GM13977 (cell line): ENCODE data around the gene KCNH1.

Experiments
- DNase-seq: peaks from one replicate; pipeline ENCODE4 v3.0.0; 2012; ENCODE audit warnings: low spot score
- in situ Hi-C: fragments of 300-500 bp; cut with MboI; formaldehyde crosslinking; loops from one replicate; pipeline ENCODE4 v1.12.0; 2022; ENCODE audit warnings: low sequenced_read_pairs, low pct_unique_long_range_greater_than_20kb, mixed read lengths, inconsistent platforms; ENCODE audit not compliant: unreplicated experiment
- TF ChIP-seq, protein P1 (sequence below): IDR thresholded peaks from 2 replicates; pipeline ENCODE4 v1.5.1; 2012; ENCODE audit warnings: mild to moderate bottlenecking, control low read depth; ENCODE audit not compliant: insufficient read depth; ENCODE audit errors: extremely low read depth, missing control alignments

The KCNH1 gene

DNA sequence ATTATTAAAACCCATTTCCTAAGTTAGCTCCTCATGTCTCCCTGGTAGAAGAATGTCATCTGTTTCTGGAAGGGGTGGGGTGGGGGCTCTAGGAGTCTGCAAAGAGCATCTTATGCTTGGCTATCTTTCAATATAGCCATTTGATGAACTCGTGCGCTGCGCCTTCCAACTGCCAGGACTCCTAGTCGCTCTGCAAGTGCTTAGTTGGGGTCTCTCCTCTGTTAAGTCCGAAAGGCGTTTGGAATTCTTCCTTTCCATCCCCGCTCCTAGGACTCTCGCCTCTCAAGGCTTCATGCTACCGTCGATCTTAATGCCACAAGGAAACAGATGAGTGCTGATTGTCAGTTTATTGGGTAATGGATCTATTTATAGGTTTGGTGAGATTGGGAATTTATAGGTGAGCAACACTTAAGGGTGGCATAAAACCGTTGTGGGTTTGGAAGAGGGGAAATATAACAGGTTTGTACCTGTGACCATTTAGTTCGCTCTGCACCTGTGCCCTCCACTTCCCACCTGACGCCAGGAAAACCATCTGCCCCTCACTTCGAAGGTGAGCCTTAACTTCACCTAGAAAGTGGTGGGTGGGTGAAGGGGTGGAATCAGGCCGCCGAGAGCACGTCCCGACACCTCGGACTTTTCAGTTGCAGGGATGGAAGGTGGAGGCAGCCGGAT lies 1.1 kb downstream of the KCNH1 start:
- TF ChIP-seq, protein P1, sequence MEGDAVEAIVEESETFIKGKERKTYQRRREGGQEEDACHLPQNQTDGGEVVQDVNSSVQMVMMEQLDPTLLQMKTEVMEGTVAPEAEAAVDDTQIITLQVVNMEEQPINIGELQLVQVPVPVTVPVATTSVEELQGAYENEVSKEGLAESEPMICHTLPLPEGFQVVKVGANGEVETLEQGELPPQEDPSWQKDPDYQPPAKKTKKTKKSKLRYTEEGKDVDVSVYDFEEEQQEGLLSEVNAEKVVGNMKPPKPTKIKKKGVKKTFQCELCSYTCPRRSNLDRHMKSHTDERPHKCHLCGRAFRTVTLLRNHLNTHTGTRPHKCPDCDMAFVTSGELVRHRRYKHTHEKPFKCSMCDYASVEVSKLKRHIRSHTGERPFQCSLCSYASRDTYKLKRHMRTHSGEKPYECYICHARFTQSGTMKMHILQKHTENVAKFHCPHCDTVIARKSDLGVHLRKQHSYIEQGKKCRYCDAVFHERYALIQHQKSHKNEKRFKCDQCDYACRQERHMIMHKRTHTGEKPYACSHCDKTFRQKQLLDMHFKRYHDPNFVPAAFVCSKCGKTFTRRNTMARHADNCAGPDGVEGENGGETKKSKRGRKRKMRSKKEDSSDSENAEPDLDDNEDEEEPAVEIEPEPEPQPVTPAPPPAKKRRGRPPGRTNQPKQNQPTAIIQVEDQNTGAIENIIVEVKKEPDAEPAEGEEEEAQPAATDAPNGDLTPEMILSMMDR, result no peak
- in situ Hi-C loops, result loop anchor here (25.0 kb wide), 2 partner anchors 546 to 721 kb away; no protein-coding TSS in a partner anchor
- DNase-seq, result no peak

DNA sequence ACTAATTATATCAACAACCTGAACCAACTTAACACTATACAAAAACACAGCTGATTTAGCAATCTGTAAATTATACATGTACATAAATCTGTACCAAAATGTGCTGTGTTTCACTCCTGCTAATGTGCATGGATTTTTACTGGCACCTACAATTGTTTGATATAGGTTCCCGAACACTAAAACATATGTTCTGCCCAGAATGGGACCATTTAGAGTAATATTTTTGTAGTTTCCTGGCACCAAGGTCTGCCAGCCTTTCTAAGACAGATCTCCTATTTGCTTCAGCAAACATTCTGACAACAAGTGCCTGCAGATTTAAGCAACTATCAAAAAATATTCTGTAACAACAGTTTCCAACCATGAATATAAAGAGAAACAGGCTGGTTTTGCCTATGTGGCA lies 4.2 kb downstream of the KCNH1 start:
- TF ChIP-seq, protein P1, result no peak
- in situ Hi-C loops, result loop anchor here (25.0 kb wide), 2 partner anchors 542 to 717 kb away; no protein-coding TSS in a partner anchor
- no peak for DNase-seq

DNA sequence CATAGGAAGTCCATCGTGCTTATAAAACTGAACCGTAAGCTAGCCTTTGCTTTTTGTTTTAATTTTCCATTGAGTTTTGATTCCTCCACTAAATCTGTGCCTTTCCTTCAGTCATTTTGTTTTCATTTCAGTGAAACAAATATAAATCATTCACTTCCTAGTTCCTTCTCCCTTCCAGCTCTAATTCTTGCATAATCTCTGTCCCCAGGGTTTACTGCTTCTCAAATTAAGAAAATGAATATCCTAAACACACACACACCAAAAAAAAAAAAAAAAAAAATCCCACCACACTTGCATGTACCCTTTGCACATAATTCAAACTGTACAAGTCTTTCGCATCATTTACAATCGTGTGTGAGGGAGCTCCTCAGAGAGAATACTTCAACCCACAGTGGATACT lies 6.8 kb downstream of the KCNH1 start:
- no peak for DNase-seq
- TF ChIP-seq, protein P1, result no peak
- in situ Hi-C loops, result loop anchor here (25.0 kb wide), 2 partner anchors 540 to 715 kb away; no protein-coding TSS in a partner anchor

DNA sequence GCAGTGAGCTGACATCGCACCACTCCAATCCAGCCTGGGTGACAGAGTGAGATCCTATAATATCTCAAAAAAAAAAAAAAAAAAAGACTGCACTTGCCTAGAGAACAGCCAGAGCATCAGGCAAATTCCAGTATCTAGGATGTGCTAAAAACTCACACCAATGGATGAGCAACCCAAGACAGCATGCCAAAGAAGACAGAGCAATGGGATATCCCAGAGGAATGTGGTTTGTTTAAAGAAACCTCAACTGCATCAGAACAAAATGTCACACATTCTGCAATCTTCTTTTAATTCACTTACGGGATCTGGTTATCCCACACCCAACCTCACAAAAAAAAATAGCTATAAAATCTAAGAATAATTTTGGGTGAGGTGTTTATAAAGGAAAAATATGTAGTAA lies 7.3 kb downstream of the KCNH1 start:
- DNase-seq, result no peak
- in situ Hi-C loops, result loop anchor here (25.0 kb wide), 2 partner anchors 539 to 714 kb away; no protein-coding TSS in a partner anchor
- TF ChIP-seq, protein P1, result no peak

DNA sequence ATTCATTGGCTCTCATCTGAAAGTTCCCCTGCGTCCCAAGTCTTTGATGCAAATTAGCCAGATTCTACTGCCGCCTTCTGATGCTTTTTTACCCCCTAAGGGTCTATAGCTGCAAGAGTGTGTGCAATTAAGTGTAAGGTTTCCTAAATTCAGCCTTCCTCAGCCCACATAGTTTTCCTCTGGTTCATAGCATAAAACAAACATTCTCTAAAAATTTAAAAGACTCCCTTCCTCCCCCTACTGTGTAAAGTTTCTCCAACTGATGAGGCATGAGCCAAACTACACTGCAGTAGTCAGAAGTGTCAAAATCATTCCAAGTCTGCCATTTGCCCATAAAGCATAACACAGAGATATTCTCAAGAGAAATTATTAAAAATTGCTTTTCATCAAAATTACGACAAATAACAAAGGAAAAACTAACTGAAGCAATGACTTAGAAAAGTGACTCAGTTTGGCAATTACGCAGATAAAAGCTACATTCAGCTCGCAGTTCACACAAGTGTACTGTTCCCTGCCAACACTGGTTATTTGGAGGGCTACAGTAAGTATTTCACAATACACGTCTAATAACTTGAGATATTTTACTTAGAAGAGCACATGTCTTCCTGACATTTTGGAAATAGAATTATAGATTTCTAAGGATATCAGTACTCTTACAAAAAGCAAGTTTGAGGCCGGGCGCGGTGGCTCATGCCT lies 15.4 kb downstream of the KCNH1 start:
- TF ChIP-seq, protein P1, result no peak
- DNase-seq, result no peak
- in situ Hi-C loops, result no loop called here

DNA sequence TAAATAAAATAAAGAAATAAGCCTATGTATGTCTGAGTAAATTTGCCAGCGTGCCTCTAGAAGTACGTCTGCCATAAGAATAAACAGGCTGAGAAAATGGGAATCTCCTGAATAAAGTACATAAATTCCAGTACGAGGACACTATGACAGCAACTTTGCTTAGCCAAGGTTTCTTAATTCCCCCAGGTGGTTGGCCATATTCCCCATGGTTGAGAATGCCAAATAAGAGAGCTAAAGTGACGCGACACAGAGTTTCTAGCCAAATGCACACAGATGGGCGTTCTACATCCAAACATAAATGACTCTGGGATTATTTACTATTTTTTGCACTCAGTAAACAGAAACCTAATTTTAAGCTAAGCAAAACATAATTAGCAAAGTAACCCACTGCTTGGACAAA lies 19.5 kb downstream of the KCNH1 start:
- in situ Hi-C loops, result no loop called here
- no peak for DNase-seq
- TF ChIP-seq, protein P1, result no peak
